Neuron (in vitro differentiated cells): ENCODE measurements around the gene RBKS.
"Not testable (repeated sequence)": the region's sequence is repeated elsewhere in the genome, so short reads cannot be mapped to it uniquely, and the experiment has no call there.

Source experiments
- H2AFZ ChIP-seq: one replicate; pipeline ENCODE4 v1.6.1; 2013; ENCODE audit warnings: low read depth, mild to moderate bottlenecking, inconsistent platforms, low read length, moderate library complexity
- H3K27me3 ChIP-seq: one replicate; pipeline ENCODE4 v1.6.1; 2013; ENCODE audit warnings: low read length; ENCODE audit not compliant: insufficient read depth
- H3K36me3 ChIP-seq: one replicate; pipeline ENCODE4 v1.6.1; 2013; ENCODE audit warnings: low read length; ENCODE audit not compliant: insufficient read depth
- H3K4me1 ChIP-seq: one replicate; pipeline ENCODE4 v1.6.1; 2013; ENCODE audit warnings: low read length; ENCODE audit not compliant: insufficient read depth
- H3K4me3 ChIP-seq: 2 replicates; pipeline ENCODE4 v1.5.1; 2013; ENCODE audit warnings: mild to moderate bottlenecking, low read length, moderate library complexity
- H3K9me3 ChIP-seq: one replicate; pipeline ENCODE4 v1.6.1; 2013; ENCODE audit warnings: low read length

The RBKS gene

DNA sequence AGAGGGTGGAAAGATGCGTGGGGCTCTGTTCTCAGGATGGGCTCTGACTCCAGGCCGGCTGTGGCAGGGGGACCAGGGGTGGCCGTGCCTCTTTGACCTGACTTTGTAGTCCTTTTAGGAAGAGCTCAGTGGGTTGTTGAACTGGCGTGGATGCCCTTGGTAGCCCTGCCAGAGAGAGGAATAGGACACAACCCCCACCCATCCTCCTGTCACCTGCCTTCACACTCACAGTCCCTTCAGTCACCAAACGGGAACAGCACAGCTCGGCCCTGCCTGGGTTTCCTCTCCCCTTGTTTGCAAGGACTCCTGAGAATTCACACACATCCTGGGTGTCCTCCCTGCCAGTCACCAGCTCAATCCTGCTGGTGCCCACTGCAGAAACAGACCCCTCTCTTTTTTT, 138.8 kb downstream of the RBKS start:
- no peak overlapping the region for H3K4me3 ChIP-seq
- H2AFZ ChIP-seq = no peak overlapping the region
- H3K27me3 ChIP-seq = no peaks in the 10 kb centered on the region
- no peaks in the 10 kb centered on the region for H3K9me3 ChIP-seq
- H3K36me3 ChIP-seq = no peaks in the 10 kb centered on the region
- peaks cover 4% of the 10 kb centered on the region for H3K4me1 ChIP-seq

GRCh38 chr2:27748803-27749554, 141.2 kb downstream of the RBKS start:
- not testable (repeated sequence) for H3K4me1 ChIP-seq, H3K4me3 ChIP-seq, H3K9me3 ChIP-seq, H3K36me3 ChIP-seq, H2AFZ ChIP-seq, H3K27me3 ChIP-seq

- Histone ChIP-seq H3K27me3 (no peaks in the 10 kb centered on the region), H3K4me1 (peaks cover 3% of the 10 kb centered on the region), H3K9me3 (no peaks in the 10 kb centered on the region), H3K36me3 (no peaks in the 10 kb centered on the region), H2AFZ (no peak overlapping the region), H3K4me3 (no peak overlapping the region)
Measured at GRCh38 chr2:27747827-27748352, 142.3 kb downstream of the RBKS start.

DNA sequence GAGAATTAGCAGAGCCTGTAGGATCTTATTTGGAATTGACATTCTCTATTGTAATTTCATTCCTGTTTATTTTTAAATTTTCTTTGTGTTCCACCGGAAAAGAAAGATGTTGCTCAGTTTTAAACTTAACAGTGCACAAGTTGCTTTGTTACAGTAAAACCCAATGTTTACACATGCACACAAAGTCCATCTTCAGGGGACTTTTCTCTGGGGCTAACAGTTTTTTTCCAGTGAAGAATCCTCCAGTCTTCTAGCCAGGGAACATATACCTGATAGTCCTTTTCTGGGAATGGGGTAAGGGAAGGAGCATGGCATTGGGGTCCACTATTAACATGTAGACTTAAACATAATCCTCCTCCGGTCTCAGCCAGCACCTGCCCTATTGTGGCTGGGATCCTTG, 143.9 kb downstream of the RBKS start:
- no peaks in the 10 kb centered on the region for H3K36me3 ChIP-seq
- no peak overlapping the region for H2AFZ ChIP-seq
- H3K4me1 ChIP-seq = no peaks in the 10 kb centered on the region
- H3K4me3 ChIP-seq = no peak overlapping the region
- peaks cover under 1% of the 10 kb centered on the region for H3K9me3 ChIP-seq
- H3K27me3 ChIP-seq = no peaks in the 10 kb centered on the region

DNA sequence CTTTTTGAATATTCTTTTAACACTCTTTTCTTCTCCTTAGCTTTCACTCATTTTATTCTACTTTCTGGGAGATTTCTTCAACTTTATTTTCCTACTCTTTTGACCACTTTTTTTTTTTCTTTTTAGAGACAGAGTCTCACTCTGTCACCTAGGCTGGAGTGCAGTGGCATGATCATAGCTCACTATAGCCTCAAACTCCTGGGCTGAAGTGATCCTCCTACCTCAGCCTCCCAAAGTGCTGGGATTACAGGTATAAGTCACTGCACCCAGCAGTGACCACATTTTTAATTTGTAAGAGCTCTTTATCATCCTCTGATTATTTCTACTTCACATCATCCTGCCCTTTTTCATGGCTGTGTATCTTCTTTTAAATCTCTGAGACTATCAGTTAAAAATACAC, 144.7 kb downstream of the RBKS start:
- H3K4me3 ChIP-seq, H3K9me3 ChIP-seq, H2AFZ ChIP-seq: not testable (repeated sequence)

DNA sequence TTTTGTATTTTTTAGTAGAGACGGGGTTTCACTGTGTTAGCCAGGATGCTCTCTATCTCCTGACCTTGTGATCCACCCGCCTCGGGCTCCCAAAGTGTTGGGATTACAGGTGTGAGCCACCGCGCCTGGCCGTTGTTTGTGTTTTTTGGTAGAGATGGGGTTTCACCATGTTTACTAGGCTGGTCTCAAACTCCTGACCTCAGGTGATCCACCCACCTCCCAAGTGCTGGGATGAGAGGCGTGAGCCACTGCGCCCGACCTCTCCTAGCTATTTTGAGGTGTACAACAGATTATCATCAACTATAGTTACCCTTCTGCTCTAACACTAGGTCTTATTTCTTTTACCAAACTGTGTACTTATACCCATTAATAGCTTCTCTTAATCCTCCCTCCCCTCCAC, 147.6 kb downstream of the RBKS start:
- Histone ChIP-seq H3K36me3 (no peaks in the 10 kb centered on the region), H2AFZ (no peak overlapping the region), H3K4me3 (no peak overlapping the region), H3K4me1 (no peaks in the 10 kb centered on the region), H3K9me3 (peaks cover 2% of the 10 kb centered on the region), H3K27me3 (no peaks in the 10 kb centered on the region)

More for the DNA sequence above, 144.7 kb downstream of the RBKS start:
- not testable (repeated sequence) for H3K36me3 ChIP-seq, H3K4me1 ChIP-seq, H3K27me3 ChIP-seq

DNA sequence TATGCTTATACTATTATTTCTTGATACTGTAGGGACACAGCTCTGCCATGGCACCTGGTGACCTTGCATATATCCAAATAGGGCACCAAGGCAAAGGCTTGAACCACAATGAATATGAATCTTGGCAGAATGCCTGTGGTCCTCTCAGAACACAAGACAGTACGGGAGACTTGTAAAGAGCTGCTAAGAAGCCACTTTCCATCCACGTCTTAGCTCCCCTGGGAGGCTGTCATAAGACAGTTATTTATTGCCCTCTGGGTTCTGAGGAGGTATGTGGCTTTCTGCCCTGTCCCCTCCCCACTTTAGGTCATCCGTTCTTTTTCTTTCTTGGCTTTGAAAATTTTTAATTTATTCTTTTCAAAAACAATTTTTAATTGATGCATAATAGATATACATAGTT, 148.5 kb downstream of the RBKS start:
- H3K9me3 ChIP-seq = peaks cover 2% of the 10 kb centered on the region
- H3K27me3 ChIP-seq = peaks cover 6% of the 10 kb centered on the region
- no peaks in the 10 kb centered on the region for H3K36me3 ChIP-seq
- no peak overlapping the region for H3K4me3 ChIP-seq
- H3K4me1 ChIP-seq = no peaks in the 10 kb centered on the region
- no peak overlapping the region for H2AFZ ChIP-seq

DNA sequence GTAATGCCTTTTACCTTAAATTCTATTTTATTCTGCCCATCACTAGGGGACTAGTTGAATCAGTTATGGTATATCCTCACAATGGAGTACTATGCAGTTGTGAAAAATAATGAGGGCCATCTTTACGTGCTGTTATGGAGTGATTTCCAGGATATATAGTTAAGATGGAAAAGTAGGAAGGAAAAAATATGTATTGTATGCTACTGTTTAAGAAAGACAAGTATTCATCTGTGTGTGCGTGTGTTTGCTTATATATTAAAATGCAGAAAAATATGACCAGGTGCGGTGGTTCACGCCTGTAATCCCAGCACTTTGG, 151.2 kb downstream of the RBKS start:
- Histone ChIP-seq H3K27me3 (peaks cover 20% of the 10 kb centered on the region), H2AFZ (no peak overlapping the region), H3K9me3 (peaks cover 2% of the 10 kb centered on the region), H3K4me3 (no peak overlapping the region), H3K4me1 (no peaks in the 10 kb centered on the region), H3K36me3 (no peaks in the 10 kb centered on the region)

DNA sequence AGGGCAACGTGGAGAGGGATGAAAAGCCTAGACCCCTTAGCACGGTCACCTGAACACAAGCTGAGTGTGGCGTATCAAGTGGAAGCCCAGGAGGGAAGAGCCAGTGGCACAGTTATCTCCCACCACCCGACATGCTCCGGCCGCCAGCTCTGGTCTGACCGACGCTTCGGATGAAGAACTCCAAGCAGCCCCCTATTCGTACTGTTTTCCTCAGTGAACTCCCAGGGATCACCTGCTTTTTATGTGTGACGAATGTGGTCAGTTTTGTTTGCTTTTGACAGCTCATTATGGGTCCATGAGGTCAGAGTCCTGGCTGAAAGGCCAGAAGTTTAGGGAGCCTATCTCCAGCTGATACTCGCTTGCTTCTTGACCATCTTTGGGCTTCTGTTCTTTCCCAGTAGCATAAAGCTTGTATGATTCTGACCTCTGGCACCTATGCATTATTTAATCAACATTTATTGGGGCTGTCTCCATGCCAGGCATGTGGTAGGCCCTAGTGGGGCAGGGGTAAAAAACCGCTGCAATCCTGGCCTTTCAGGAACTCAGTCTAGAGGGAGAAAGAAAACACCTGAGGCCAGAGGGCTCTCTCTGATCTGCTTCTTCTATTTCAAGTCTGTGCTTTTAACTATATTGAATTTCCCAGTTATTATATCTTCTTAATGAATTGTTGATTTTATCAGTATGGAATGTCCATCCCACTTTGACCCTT, 151.7 kb downstream of the RBKS start:
- Histone ChIP-seq H2AFZ (no peak overlapping the region), H3K4me1 (no peaks in the 10 kb centered on the region), H3K9me3 (peaks cover 2% of the 10 kb centered on the region), H3K4me3 (no peak overlapping the region), H3K27me3 (peaks cover 20% of the 10 kb centered on the region), H3K36me3 (no peaks in the 10 kb centered on the region)

DNA sequence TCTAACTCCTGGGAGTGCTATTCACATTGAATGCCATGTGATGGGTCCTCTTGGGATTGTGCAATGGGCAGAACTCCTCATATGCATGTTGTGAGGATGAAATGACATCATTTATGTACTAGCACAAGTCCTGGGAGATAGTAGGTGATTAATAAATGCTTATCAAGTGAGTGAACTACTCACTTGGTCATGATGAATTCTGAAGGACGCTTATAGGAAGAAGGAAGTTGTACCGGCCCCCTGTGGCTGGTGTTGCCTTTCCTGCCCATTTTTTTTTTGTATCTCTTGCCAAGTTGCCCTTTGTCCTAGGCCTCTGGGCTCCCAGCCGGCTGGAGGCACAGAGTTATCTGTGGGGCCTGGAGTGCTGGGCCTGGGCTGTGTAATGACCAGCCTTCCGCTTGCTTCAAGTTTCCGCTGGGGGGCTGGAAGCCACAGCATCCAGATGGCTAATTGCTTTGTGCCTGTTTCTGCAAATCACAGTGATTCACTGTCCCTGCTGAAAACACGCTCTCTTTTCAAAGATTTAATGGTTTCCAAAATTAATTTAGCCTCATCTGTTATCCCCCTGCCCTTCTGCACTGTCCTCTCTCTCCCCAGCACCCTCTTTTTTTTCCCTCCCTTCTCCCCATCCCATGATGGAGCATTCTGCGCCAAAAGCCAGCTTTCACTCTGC, 152.4 kb downstream of the RBKS start:
- no peaks in the 10 kb centered on the region for H3K36me3 ChIP-seq
- H3K4me1 ChIP-seq = no peaks in the 10 kb centered on the region
- H3K27me3 ChIP-seq = peaks cover 20% of the 10 kb centered on the region
- H3K4me3 ChIP-seq = no peak overlapping the region
- H2AFZ ChIP-seq = no peak overlapping the region
- peaks cover 2% of the 10 kb centered on the region for H3K9me3 ChIP-seq

GRCh38 chr2:27736890-27737204, 153.3 kb downstream of the RBKS start:
- Histone ChIP-seq H3K27me3 (peaks cover 20% of the 10 kb centered on the region), H3K9me3 (peaks cover 2% of the 10 kb centered on the region), H3K36me3 (no peaks in the 10 kb centered on the region), H2AFZ (no peak overlapping the region), H3K4me3 (no peak overlapping the region), H3K4me1 (no peaks in the 10 kb centered on the region)

DNA sequence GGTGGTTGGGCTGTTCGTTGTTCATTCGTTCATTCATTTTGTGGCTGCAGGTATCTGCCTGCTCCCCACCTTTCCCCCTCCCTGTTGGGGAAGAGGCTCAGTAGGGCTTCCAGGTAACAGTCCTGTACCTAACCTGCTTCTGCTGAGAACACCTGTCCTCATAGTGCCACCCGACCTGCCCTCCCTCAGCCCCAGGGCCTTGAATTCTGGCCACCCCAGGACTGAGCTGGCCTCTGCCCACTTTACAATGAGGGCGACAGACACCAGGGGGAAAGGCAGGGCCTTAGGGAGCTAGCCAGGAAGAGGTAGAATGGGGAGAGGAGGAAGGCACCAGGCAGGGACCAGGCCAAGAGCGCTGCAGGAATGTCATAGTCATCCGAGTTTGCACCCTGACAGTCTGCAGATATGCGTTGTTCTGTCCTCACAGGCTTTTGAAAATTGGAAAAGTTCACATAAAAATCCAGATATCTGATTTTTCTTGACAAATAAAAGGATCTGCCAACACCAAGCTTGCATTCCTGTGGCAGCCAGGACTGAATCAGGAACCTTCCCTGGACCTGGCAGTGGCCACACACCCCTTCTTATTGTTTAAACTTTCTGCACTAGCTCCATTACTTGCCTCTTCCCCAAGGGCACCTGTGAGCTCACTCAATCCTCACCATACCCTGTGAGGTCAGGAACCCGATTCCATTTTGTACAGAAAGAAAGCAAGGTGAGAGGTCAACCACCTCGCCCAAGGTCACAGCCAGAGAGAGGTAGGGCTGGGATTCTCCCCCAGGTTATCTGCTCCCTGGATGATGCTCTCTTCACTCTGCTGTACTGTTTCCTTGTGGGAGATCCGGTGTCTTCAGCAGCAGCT, 153.9 kb downstream of the RBKS start:
- H3K4me3 ChIP-seq = no peak overlapping the region

More for the DNA sequence above, 153.9 kb downstream of the RBKS start:
- no peaks in the 10 kb centered on the region for H3K36me3 ChIP-seq
- H3K4me1 ChIP-seq = no peaks in the 10 kb centered on the region
- H2AFZ ChIP-seq = no peak overlapping the region
- H3K27me3 ChIP-seq = peaks cover 20% of the 10 kb centered on the region
- H3K9me3 ChIP-seq = peaks cover under 1% of the 10 kb centered on the region
